ENCODE results near the gene MATK. TPM values are rescaled to one million over a fixed set of nuclear protein-coding genes. Genes with fewer than 3 reads are reported as not detected.
"Not testable (repeated sequence)": the region's sequence is repeated elsewhere in the genome, so short reads cannot be mapped to it uniquely, and the experiment has no call there.

Gene MATK
- total and polyA plus RNA-seq, 2 donors: 12.0 to 16.2 TPM

- Histone ChIP-seq H3K4me1 (ENCODE audit: control insufficient read depth in 2 of 2, insufficient read depth in 2 of 2, low read length in 2 of 2) (peaks cover 11 to 18% of the 10 kb centered on the region in 2 donors), H3K36me3 (ENCODE audit: control insufficient read depth in 2 of 2, insufficient read depth in 2 of 2, low read length in 1 of 2) (peaks cover 30 to 44% of the 10 kb centered on the region in 2 donors), H3K4me3 (ENCODE audit: low read length in 2 of 2) (no peak overlapping the region), H3K9me3 (ENCODE audit: control insufficient read depth in 2 of 2, insufficient read depth in 1 of 2, low read length in 1 of 2) (no peaks in the 10 kb centered on the region), H3K27ac (ENCODE audit: low read depth in 1 of 2, low read length in 1 of 2) (no peak overlapping the region), H3K27me3 (ENCODE audit: control insufficient read depth in 2 of 2, insufficient read depth in 1 of 2, low read length in 1 of 2) (no peaks in the 10 kb centered on the region)
- no peak for DNase-seq (ENCODE audit: low read depth in 6 of 9, low spot score in 9 of 9)
- 98% methylated on average over 12 of the region's 12 CpGs for WGBS
Observed at GRCh38 chr19:3765121-3765520, 21.1 kb downstream of the MATK start.

- peak; percentile 99 to 100 (median 100) for DNase-seq (ENCODE audit: low read depth in 6 of 9, low spot score in 9 of 9)
- Histone ChIP-seq H3K36me3 (ENCODE audit: control insufficient read depth in 2 of 2, insufficient read depth in 2 of 2, low read length in 1 of 2) (peaks cover 33 to 35% of the 10 kb centered on the region in 2 donors), H3K27ac (ENCODE audit: low read depth in 1 of 2, low read length in 1 of 2) (peak within 1 kb of the TSS; percentile 99 to 100), H3K4me3 (ENCODE audit: low read length in 2 of 2) (peak within 1 kb of the TSS; percentile 96 to 99), H3K27me3 (ENCODE audit: control insufficient read depth in 2 of 2, insufficient read depth in 1 of 2, low read length in 1 of 2) (no peaks in the 10 kb centered on the region), H3K4me1 (ENCODE audit: control insufficient read depth in 2 of 2, insufficient read depth in 2 of 2, low read length in 2 of 2) (peaks cover 11 to 18% of the 10 kb centered on the region in 2 donors), H3K9me3 (ENCODE audit: control insufficient read depth in 2 of 2, insufficient read depth in 1 of 2, low read length in 1 of 2) (no peaks in the 10 kb centered on the region)
- 4% methylated on average over 47 of the region's 47 CpGs for whole genome bisulfite sequencing
Observed at GRCh38 chr19:3762501-3763459, 23.4 kb downstream of the MATK start, which contains the start of gene MRPL54. MRPL54 (plus strand) TSS chr19:3762682; CDS start chr19:3762701, 19 bp downstream.

DNA sequence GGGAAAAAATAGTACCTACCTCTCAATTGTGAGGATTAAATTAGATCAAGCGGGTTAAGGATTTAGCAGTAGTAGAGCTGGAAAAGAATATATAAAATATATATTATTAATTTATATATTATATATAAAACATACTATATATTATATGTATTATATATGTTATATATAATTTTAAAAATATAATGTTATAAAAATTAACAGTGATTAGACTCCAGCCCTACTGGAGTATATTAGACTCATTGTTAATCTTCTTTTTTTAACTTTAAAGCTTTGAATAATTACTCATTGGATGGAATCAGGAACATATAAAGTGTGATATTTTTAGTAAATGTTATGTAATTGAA is 24.1 kb downstream of the MATK start:
- Histone ChIP-seq H3K36me3 (ENCODE audit: control insufficient read depth in 2 of 2, insufficient read depth in 2 of 2, low read length in 1 of 2) (peaks cover 28 to 33% of the 10 kb centered on the region in 2 donors), H3K9me3 (ENCODE audit: control insufficient read depth in 2 of 2, insufficient read depth in 1 of 2, low read length in 1 of 2) (no peaks in the 10 kb centered on the region), H3K27me3 (ENCODE audit: control insufficient read depth in 2 of 2, insufficient read depth in 1 of 2, low read length in 1 of 2) (no peaks in the 10 kb centered on the region), H3K4me3 (ENCODE audit: low read length in 2 of 2) (peak overlapping the region in 1 of 2 donors; percentile 96), H3K4me1 (ENCODE audit: control insufficient read depth in 2 of 2, insufficient read depth in 2 of 2, low read length in 2 of 2) (peaks cover 11 to 18% of the 10 kb centered on the region in 2 donors), H3K27ac (ENCODE audit: low read depth in 1 of 2, low read length in 1 of 2) (peak overlapping the region in 1 of 2 donors; percentile 99)
- WGBS: 80% methylated on average over 1 of the region's 1 CpG
- DNase-seq (ENCODE audit: low read depth in 6 of 9, low spot score in 9 of 9): no peak

GRCh38 chr19:3761382-3762129 is 24.6 kb downstream of the MATK start, which contains the start of gene APBA3:
APBA3 (minus strand) TSS chr19:3761692; CDS start chr19:3760264, 1,428 bp downstream.
- peak; percentile 70 to 95 (median 89) for DNase-seq (ENCODE audit: low read depth in 6 of 9, low spot score in 9 of 9)
- H3K4me1 ChIP-seq (ENCODE audit: control insufficient read depth in 2 of 2, insufficient read depth in 2 of 2, low read length in 2 of 2): peaks cover 11 to 18% of the 10 kb centered on the region in 2 donors

GRCh38 chr19:3760871-3761361 is 25.3 kb downstream of the MATK start:
- peak overlapping the region; percentile 96 to 99 for H3K4me3 ChIP-seq (ENCODE audit: low read length in 2 of 2)
- peaks cover 11 to 18% of the 10 kb centered on the region in 2 donors for H3K4me1 ChIP-seq (ENCODE audit: control insufficient read depth in 2 of 2, insufficient read depth in 2 of 2, low read length in 2 of 2)
- peak in 1 of 9 donors; percentile 7 for DNase-seq (ENCODE audit: low read depth in 6 of 9, low spot score in 9 of 9)
- H3K27me3 ChIP-seq (ENCODE audit: control insufficient read depth in 2 of 2, insufficient read depth in 1 of 2, low read length in 1 of 2): no peaks in the 10 kb centered on the region
- WGBS: 51% methylated on average over 7 of the region's 7 CpGs
- peak overlapping the region; percentile 67 to 85 for H3K27ac ChIP-seq (ENCODE audit: low read depth in 1 of 2, low read length in 1 of 2)
- H3K9me3 ChIP-seq (ENCODE audit: control insufficient read depth in 2 of 2, insufficient read depth in 1 of 2, low read length in 1 of 2): no peaks in the 10 kb centered on the region
- H3K36me3 ChIP-seq (ENCODE audit: control insufficient read depth in 2 of 2, insufficient read depth in 2 of 2, low read length in 1 of 2): peaks cover 22 to 24% of the 10 kb centered on the region in 2 donors

More at GRCh38 chr19:3761382-3762129, 24.6 kb downstream of the MATK start, which contains the start of gene APBA3:
- Histone ChIP-seq H3K9me3 (ENCODE audit: control insufficient read depth in 2 of 2, insufficient read depth in 1 of 2, low read length in 1 of 2) (no peaks in the 10 kb centered on the region), H3K4me3 (ENCODE audit: low read length in 2 of 2) (peak within 1 kb of the TSS; percentile 96 to 99), H3K36me3 (ENCODE audit: control insufficient read depth in 2 of 2, insufficient read depth in 2 of 2, low read length in 1 of 2) (peaks cover 25 to 29% of the 10 kb centered on the region in 2 donors), H3K27ac (ENCODE audit: low read depth in 1 of 2, low read length in 1 of 2) (peak within 1 kb of the TSS; percentile 99 to 100), H3K27me3 (ENCODE audit: control insufficient read depth in 2 of 2, insufficient read depth in 1 of 2, low read length in 1 of 2) (no peaks in the 10 kb centered on the region)
- WGBS: 5% methylated on average over 45 of the region's 45 CpGs

- Histone ChIP-seq H3K4me1 (ENCODE audit: control insufficient read depth in 2 of 2, insufficient read depth in 2 of 2, low read length in 2 of 2) (peaks cover 11 to 18% of the 10 kb centered on the region in 2 donors), H3K4me3 (ENCODE audit: low read length in 2 of 2) (no peak overlapping the region), H3K27me3 (ENCODE audit: control insufficient read depth in 2 of 2, insufficient read depth in 1 of 2, low read length in 1 of 2) (no peaks in the 10 kb centered on the region), H3K27ac (ENCODE audit: low read depth in 1 of 2, low read length in 1 of 2) (no peak overlapping the region), H3K9me3 (ENCODE audit: control insufficient read depth in 2 of 2, insufficient read depth in 1 of 2, low read length in 1 of 2) (no peaks in the 10 kb centered on the region), H3K36me3 (ENCODE audit: control insufficient read depth in 2 of 2, insufficient read depth in 2 of 2, low read length in 1 of 2) (peaks cover 17 to 18% of the 10 kb centered on the region in 2 donors)
- WGBS: 94% methylated on average over 19 of the region's 19 CpGs
- DNase-seq (ENCODE audit: low read depth in 6 of 9, low spot score in 9 of 9): no peak
Observed at GRCh38 chr19:3759482-3760254, 26.5 kb downstream of the MATK start.

GRCh38 chr19:3758297-3758696 is 27.9 kb downstream of the MATK start:
- Histone ChIP-seq H3K4me1 (ENCODE audit: control insufficient read depth in 2 of 2, insufficient read depth in 2 of 2, low read length in 2 of 2) (peaks cover 11 to 16% of the 10 kb centered on the region in 2 donors), H3K36me3 (ENCODE audit: control insufficient read depth in 2 of 2, insufficient read depth in 2 of 2, low read length in 1 of 2) (peaks cover 19 to 27% of the 10 kb centered on the region in 2 donors)
- H3K4me3 ChIP-seq (ENCODE audit: low read length in 2 of 2); DNase-seq (ENCODE audit: low read depth in 6 of 9, low spot score in 9 of 9); H3K27ac ChIP-seq (ENCODE audit: low read depth in 1 of 2, low read length in 1 of 2); H3K9me3 ChIP-seq (ENCODE audit: control insufficient read depth in 2 of 2, insufficient read depth in 1 of 2, low read length in 1 of 2); H3K27me3 ChIP-seq (ENCODE audit: control insufficient read depth in 2 of 2, insufficient read depth in 1 of 2, low read length in 1 of 2): not testable (repeated sequence)
- WGBS: 97% methylated on average over 13 of the region's 13 CpGs

GRCh38 chr19:3757705-3758104 is 28.5 kb downstream of the MATK start:
- WGBS: 97% methylated on average over 7 of the region's 7 CpGs
- DNase-seq (ENCODE audit: low read depth in 6 of 9, low spot score in 9 of 9): not testable (repeated sequence)
- peaks cover 21 to 32% of the 10 kb centered on the region in 2 donors for H3K36me3 ChIP-seq (ENCODE audit: control insufficient read depth in 2 of 2, insufficient read depth in 2 of 2, low read length in 1 of 2)

More at GRCh38 chr19:3757705-3758104, 28.5 kb downstream of the MATK start:
- not testable (repeated sequence) for H3K27me3 ChIP-seq (ENCODE audit: control insufficient read depth in 2 of 2, insufficient read depth in 1 of 2, low read length in 1 of 2); H3K27ac ChIP-seq (ENCODE audit: low read depth in 1 of 2, low read length in 1 of 2); H3K4me3 ChIP-seq (ENCODE audit: low read length in 2 of 2); H3K9me3 ChIP-seq (ENCODE audit: control insufficient read depth in 2 of 2, insufficient read depth in 1 of 2, low read length in 1 of 2)
- peaks cover 11% of the 10 kb centered on the region in 2 donors for H3K4me1 ChIP-seq (ENCODE audit: control insufficient read depth in 2 of 2, insufficient read depth in 2 of 2, low read length in 2 of 2)
